ENCODE measurements around the gene GSE1. TPM values are rescaled to one million over a fixed set of nuclear protein-coding genes. Genes with fewer than 3 reads are reported as not detected.

The GSE1 gene
- total and polyA plus RNA-seq, 9 of the 15 experiments (the other 6 are each of a cell fraction or from before 2014, with no cell fraction given), result 12.2 to 244 (median 57.9) TPM

DNA sequence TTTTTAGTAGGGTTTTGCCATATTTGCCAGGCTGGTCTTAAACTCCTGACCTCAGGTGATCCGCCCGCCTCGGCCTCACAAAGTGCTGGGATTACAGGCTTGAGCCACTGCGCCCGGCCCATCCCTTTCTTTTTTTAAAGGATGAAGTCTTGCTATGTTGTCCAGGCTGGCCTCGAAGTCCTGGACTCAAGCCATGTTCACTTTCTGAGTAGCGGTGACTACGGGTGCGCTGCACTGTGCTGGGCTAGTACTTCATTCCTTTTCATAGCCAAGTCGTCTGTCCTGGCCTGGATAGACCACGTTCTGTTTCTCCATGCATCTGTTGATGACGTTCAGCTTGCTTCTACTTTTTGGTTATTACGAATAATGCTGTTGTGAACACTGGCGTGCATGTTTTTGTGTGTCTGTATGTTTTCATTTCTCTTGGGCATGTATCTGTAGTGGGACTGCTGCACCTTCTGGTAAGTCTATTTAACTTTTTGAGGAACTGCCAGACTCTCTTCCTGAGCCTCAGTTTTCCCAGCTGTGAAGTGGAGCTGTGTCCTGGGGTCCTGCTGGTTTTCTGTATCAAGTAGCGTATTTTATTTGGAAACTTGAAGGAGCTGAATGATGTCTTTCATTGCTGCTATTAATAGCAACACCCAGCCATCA lies 40.0 kb upstream of the GSE1 start (continued):
- TF ChIP-seq, protein P1, sequence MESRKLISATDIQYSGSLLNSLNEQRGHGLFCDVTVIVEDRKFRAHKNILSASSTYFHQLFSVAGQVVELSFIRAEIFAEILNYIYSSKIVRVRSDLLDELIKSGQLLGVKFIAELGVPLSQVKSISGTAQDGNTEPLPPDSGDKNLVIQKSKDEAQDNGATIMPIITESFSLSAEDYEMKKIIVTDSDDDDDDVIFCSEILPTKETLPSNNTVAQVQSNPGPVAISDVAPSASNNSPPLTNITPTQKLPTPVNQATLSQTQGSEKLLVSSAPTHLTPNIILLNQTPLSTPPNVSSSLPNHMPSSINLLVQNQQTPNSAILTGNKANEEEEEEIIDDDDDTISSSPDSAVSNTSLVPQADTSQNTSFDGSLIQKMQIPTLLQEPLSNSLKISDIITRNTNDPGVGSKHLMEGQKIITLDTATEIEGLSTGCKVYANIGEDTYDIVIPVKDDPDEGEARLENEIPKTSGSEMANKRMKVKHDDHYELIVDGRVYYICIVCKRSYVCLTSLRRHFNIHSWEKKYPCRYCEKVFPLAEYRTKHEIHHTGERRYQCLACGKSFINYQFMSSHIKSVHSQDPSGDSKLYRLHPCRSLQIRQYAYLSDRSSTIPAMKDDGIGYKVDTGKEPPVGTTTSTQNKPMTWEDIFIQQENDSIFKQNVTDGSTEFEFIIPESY (CRISPR knock-in tag; IDR thresholded peaks at IDR 0.05), result peak; percentile 87; the same call in 1 of the 2 replicates
- TF ChIP-seq RCOR1 (IDR thresholded peaks at IDR 0.05; ENCODE audit: borderline replicate concordance in 1 of 2, low read depth in 2 of 2, low read length in 2 of 2) (peak in 1 of 2 experiments; percentile 28; a peak in 1 of 4 replicates), CHD4 (IDR thresholded peaks at IDR 0.05; ENCODE audit: insufficient read depth, insufficient replicate concordance, low read depth, low read length, poor library complexity, severe bottlenecking) (peak; percentile 39), MEIS2 (IDR thresholded peaks at IDR 0.05; ENCODE audit: partially characterized antibody) (no peak), SMARCA5 (IDR thresholded peaks at IDR 0.05) (peak; percentile 36; the same call in 1 of the 2 replicates), RBM39 (optimal IDR thresholded peaks at IDR 0.05; ENCODE audit: low read depth, low read length) (peak; percentile 40), BCOR (IDR thresholded peaks at IDR 0.05) (peak; percentile 94), HDAC2 (IDR thresholded peaks at IDR 0.05) (peak; percentile 48; the same call in 1 of the 2 replicates), POLR2B (IDR thresholded peaks at IDR 0.05; ENCODE audit: low read depth, partially characterized antibody) (peak; percentile 27)
